Skin of body (tissue), 2 donors: Measurements from ENCODE around the gene KCNQ1. TPM values are rescaled to one million over a fixed set of nuclear protein-coding genes. Genes with fewer than 3 reads are reported as not detected.

Experiments used
- DNase-seq: peaks from one replicate; lab custom pipeline; 2025; lab: John Stamatoyannopoulos, UW
- total RNA-seq: library from RNA; depleted of rRNA; stranded (reverse); fragments of >200 nt; gene quantifications from one replicate; pipeline ENCODE4 v1.2.3, GENCODE V29; 2014

KCNQ1 gene
- total RNA-seq, 1 donor from 2014 or later = 1.3 TPM

- DNase-seq = no peak
These were observed 401.2 kb downstream of the KCNQ1 start for GRCh38 chr11:2846056-2846455.

GRCh38 chr11:2846470-2846869 is 401.7 kb downstream of the KCNQ1 start:
- no peak for DNase-seq

GRCh38 chr11:2847561-2847960 is 402.8 kb downstream of the KCNQ1 start:
- DNase-seq = no peak

- DNase-seq = no peak
These were observed 403.7 kb downstream of the KCNQ1 start for GRCh38 chr11:2848497-2848896.

GRCh38 chr11:2849994-2850770 is 405.4 kb downstream of the KCNQ1 start:
- DNase-seq = no peak

GRCh38 chr11:2853401-2853800 is 408.6 kb downstream of the KCNQ1 start:
- DNase-seq = no peak

- DNase-seq = no peak
These were observed 409.3 kb downstream of the KCNQ1 start for GRCh38 chr11:2853997-2854560.

- no peak for DNase-seq
These were observed 410.4 kb downstream of the KCNQ1 start for GRCh38 chr11:2855162-2855561.

GRCh38 chr11:2857276-2857675 is 412.5 kb downstream of the KCNQ1 start:
- DNase-seq = no peak

GRCh38 chr11:2857918-2858317 is 413.1 kb downstream of the KCNQ1 start:
- DNase-seq = no peak

- DNase-seq = no peak
These were observed 414.3 kb downstream of the KCNQ1 start for GRCh38 chr11:2858995-2859698.

GRCh38 chr11:2859699-2860037 is 414.9 kb downstream of the KCNQ1 start:
- no peak for DNase-seq

GRCh38 chr11:2860636-2861035 is 415.8 kb downstream of the KCNQ1 start:
- no peak for DNase-seq

- no peak for DNase-seq
These were observed 417.8 kb downstream of the KCNQ1 start for GRCh38 chr11:2862395-2863275.

- no peak for DNase-seq
These were observed 418.4 kb downstream of the KCNQ1 start for GRCh38 chr11:2863276-2863618.

- no peak for DNase-seq
These were observed 420.1 kb downstream of the KCNQ1 start for GRCh38 chr11:2864901-2865300.

- no peak for DNase-seq
These were observed 421.2 kb downstream of the KCNQ1 start for GRCh38 chr11:2865922-2866577.

- no peak for DNase-seq
These were observed 422.3 kb downstream of the KCNQ1 start for GRCh38 chr11:2867142-2867541.

GRCh38 chr11:2867722-2868505 is 423.1 kb downstream of the KCNQ1 start:
- no peak for DNase-seq

- no peak for DNase-seq
These were observed 423.8 kb downstream of the KCNQ1 start for GRCh38 chr11:2868506-2869133.
